Measurements from ENCODE around the gene HIC2. TPM values are rescaled to one million over a fixed set of nuclear protein-coding genes. Genes with fewer than 3 reads are reported as not detected.
"Not testable (repeated sequence)": the region's sequence is repeated elsewhere in the genome, so short reads cannot be mapped to it uniquely, and the experiment has no call there.

The HIC2 gene
- polyA plus RNA-seq, 3 donors: 9.1 to 11.8 (median 10.3) TPM

- not testable (repeated sequence) for DNase-seq (ENCODE audit: extremely low read depth in 1 of 11, low read depth in 9 of 11, low spot score in 4 of 11)
These were observed 52.2 kb downstream of the HIC2 start for GRCh38 chr22:21469097-21469994.

DNA sequence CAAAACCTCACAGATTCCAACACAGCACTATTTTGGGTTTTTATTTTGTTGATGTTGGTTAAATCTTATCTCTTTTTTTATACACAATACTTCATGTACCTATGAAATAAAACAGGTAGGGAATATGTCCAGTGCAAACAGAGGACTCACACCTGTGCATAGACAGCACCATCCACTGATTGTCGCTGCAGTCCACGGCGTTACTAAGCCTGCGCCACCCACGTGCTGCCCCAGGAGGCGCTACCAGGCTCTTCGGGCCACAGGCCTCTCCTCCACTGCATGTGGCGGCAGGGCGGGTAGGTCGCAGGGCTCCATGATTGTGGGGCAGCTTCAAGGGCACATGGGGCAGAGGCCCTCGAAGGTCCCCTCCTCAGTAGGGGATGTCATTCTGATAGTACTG is 55.8 kb downstream of the HIC2 start:
- not testable (repeated sequence) for DNase-seq (ENCODE audit: extremely low read depth in 1 of 11, low read depth in 9 of 11, low spot score in 4 of 11)

GRCh38 chr22:21473664-21474063 is 56.5 kb downstream of the HIC2 start:
- not testable (repeated sequence) for DNase-seq (ENCODE audit: extremely low read depth in 1 of 11, low read depth in 9 of 11, low spot score in 4 of 11)

GRCh38 chr22:21484039-21484438 is 66.9 kb downstream of the HIC2 start:
- DNase-seq (ENCODE audit: extremely low read depth in 1 of 11, low read depth in 9 of 11, low spot score in 4 of 11): not testable (repeated sequence)

- not testable (repeated sequence) for DNase-seq (ENCODE audit: extremely low read depth in 1 of 11, low read depth in 9 of 11, low spot score in 4 of 11)
These were observed 70.6 kb downstream of the HIC2 start for GRCh38 chr22:21487723-21488122.

DNA sequence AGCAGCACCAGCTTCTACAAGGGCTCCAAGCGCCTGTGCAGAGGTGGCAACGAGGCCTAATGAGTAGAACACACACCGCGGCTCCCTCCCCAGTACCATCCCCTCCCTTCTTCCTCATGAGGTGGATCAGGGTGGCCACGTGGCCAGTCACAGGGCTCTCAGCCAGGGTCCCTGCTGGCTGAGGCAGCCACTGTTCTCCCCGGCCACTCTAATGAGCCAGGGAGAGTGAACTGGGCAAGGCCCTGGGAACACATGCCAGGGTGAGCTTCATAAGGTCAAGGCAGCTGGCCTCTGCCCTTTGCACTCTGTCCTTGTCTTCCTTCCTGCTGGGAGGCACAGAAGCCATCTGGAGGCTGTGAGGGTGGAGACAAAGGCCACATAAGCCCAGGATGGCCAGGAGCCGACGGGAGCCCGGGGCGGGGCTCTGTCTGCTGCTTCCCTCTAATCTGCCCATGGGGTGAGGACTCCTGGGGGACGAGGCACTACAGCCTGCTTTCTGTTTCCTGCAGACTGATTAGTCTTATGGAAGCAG is 72.0 kb downstream of the HIC2 start:
- not testable (repeated sequence) for DNase-seq (ENCODE audit: extremely low read depth in 1 of 11, low read depth in 9 of 11, low spot score in 4 of 11)

- not testable (repeated sequence) for DNase-seq (ENCODE audit: extremely low read depth in 1 of 11, low read depth in 9 of 11, low spot score in 4 of 11)
These were observed 73.4 kb downstream of the HIC2 start for GRCh38 chr22:21490556-21490955.

- not testable (repeated sequence) for DNase-seq (ENCODE audit: extremely low read depth in 1 of 11, low read depth in 9 of 11, low spot score in 4 of 11)
These were observed 75.1 kb downstream of the HIC2 start for GRCh38 chr22:21492271-21492670.

DNA sequence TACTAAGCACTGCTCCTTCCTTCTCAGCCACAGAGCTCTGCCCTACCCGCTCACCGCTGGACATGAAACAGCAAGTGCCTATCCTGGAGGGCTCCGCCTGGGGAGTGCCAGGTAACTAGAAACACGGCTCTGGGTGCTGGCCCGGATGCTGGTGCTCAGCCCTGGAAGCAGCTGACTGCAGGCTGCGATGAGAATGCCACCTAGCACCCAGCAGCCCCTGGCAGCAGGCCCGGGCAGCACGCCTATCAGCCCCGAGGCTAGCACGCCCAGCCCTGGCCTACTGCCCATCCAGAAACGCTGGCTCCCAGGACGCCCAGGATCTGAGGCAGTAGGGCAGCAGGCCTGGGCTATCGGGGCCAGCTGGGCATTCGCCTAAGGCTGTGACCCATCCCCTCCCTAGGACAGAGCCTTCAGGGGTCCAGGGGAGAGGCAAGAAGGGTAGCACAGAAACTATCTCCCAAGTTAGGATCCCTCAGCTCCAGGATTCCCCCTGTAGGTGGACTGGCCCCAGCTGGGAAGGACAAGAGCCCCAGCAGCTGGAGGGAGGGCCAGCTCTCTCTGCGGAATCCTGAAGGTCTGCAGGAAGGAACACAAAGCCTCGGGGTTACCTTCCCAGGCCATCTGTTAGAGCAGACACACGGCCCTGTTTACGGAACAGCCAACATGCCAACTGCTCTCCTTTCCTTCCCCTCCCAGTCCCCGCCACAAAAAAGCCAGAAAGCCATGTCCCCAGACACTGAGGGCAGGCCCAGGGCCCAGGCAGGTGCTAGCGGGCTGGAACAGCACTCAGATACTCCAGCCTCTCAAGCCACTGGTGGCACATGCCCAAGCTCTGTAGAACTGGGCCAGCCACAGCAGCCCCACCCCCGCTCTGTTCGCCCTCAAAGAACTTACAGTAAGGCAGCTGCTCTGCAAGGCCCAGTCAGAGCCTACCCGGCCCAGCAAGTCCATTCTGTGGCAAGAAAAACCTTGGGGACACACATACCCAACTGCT is 76.9 kb downstream of the HIC2 start:
- not testable (repeated sequence) for DNase-seq (ENCODE audit: extremely low read depth in 1 of 11, low read depth in 9 of 11, low spot score in 4 of 11)

DNA sequence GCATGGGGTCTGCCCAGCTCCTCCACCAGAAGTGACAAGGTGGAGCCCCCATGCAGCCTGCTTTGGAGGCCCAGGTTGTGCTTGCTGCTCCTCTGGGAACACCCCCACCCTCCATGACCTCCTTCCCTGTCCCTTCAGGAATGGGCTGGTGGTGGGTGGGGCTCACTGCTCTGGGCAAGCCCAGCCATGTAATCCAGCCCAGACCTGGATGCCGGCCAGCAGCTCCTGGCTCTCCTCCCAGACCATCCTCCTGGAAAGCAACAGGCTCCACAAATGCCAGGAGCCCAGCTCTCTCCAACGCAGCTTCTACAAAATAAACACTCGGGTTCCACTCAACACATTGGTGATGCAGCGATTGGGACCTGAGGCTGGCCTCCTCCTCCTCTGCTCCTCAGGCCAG is 80.8 kb downstream of the HIC2 start:
- DNase-seq (ENCODE audit: extremely low read depth in 1 of 11, low read depth in 9 of 11, low spot score in 4 of 11): not testable (repeated sequence)

- not testable (repeated sequence) for DNase-seq (ENCODE audit: extremely low read depth in 1 of 11, low read depth in 9 of 11, low spot score in 4 of 11)
These were observed 81.3 kb downstream of the HIC2 start for GRCh38 chr22:21498489-21498888.

GRCh38 chr22:21499623-21500506 is 82.7 kb downstream of the HIC2 start:
- DNase-seq (ENCODE audit: extremely low read depth in 1 of 11, low read depth in 9 of 11, low spot score in 4 of 11): not testable (repeated sequence)

Other genes starting within 250 kb of the HIC2 start
- not detected for gene RIMBP3B, start 33.6 kb upstream of the HIC2 start, polyA plus RNA-seq (ENCODE audit: insufficient read length in 3 of 3)
- gene TMEM191C, start 50.0 kb downstream of the HIC2 start, polyA plus RNA-seq (ENCODE audit: insufficient read length in 3 of 3): 1 to 10 TPM; 1.2 to 2.7 (median 1.4) TPM
- under 1 TPM; 0.19 to 0.52 (median 0.30) TPM for gene RIMBP3C, start 134.1 kb downstream of the HIC2 start, polyA plus RNA-seq (ENCODE audit: insufficient read length in 3 of 3)
- gene UBE2L3, start 150.3 kb downstream of the HIC2 start, polyA plus RNA-seq (ENCODE audit: insufficient read length in 3 of 3): 10 to 100 TPM; 51.4 to 56.3 (median 55.9) TPM
- gene YDJC, start 212.7 kb downstream of the HIC2 start, polyA plus RNA-seq (ENCODE audit: insufficient read length in 3 of 3): 10 to 100 TPM; 10.1 to 16.4 (median 15.9) TPM
- gene CCDC116, start 215.4 kb downstream of the HIC2 start, polyA plus RNA-seq (ENCODE audit: insufficient read length in 3 of 3): 1 to 10 TPM in 1 of 3 donors, under 1 TPM in 2; 0.25 to 1.1 (median 0.69) TPM
- gene SDF2L1, start 224.9 kb downstream of the HIC2 start, polyA plus RNA-seq (ENCODE audit: insufficient read length in 3 of 3): 10 to 100 TPM; 12.8 to 25.3 (median 23.5) TPM
- 10 to 100 TPM; 34.9 to 48.8 (median 41.5) TPM for gene PPIL2, start 248.6 kb downstream of the HIC2 start, polyA plus RNA-seq (ENCODE audit: insufficient read length in 3 of 3)

Measured in renal cortex interstitium (tissue), 11 donors.